HCT116 (cell line): ENCODE data around the gene ECE1. TPM values are rescaled to one million over a fixed set of nuclear protein-coding genes. Genes with fewer than 3 reads are reported as not detected.

Experiments used
- ATAC-seq: fragments of 200-7000 bp; cut with Tn5 transposase; 2 replicates; pipeline ENCODE4 v1.9.1; 2020; ENCODE audit warnings: mild to moderate bottlenecking, moderate library complexity
- BruUV-seq: library from RNA; stranded (reverse); fragments of 400-500 nt; replicated peaks from 2 replicates; lab custom pipeline; 2021; lab: Mats Ljungman, UMichigan
- CTCF ChIA-PET: fragments of 300-600 bp; sonication (Branson Sonifier 250); formaldehyde crosslinking; loops from one replicate; lab custom pipeline; 2021; ENCODE audit warnings: antibody characterized with exemption; lab: Charles Lee
- POLR2A ChIA-PET: fragments of 300-600, 350-600 bp; sonication (Branson Sonifier 250); formaldehyde crosslinking; loops from one replicate; lab custom pipeline; 2021; ENCODE audit warnings: antibody characterized with exemption; lab: Charles Lee
- RAD21 ChIA-PET, 2 experiments: fragments of 300-600 bp; sonication (Branson Sonifier 250); formaldehyde crosslinking; loops; one replicate each; lab custom pipeline; 2023; ENCODE audit warnings: low total read pairs in 2 of 2; ENCODE audit not compliant: uncharacterized antibody in 2 of 2, unreplicated experiment in 2 of 2, low non-redundant PET in 1 of 2; lab: Charles Lee
- DNase-seq: peaks from one replicate; pipeline ENCODE4 v3.0.0-alpha.2; 2010; ENCODE audit warnings: low read depth, low spot score
- H2AFZ ChIP-seq: fragments of 200-600 bp; shearing (Covaris generic), sonication (generic); 2 replicates; pipeline ENCODE4 v1.6.1; 2017; ENCODE audit warnings: low read depth, mixed run types, mixed read lengths, antibody characterized with exemption, low read length; ENCODE audit not compliant: poor library complexity, severe bottlenecking
- H3K27ac ChIP-seq: 2 replicates; pipeline ENCODE4 v1.5.1; 2012; ENCODE audit warnings: low read depth, low read length
- H3K27me3 ChIP-seq: fragments of 200-600 bp; sonication (generic); 2 replicates; pipeline ENCODE4 v1.6.1; 2016; ENCODE audit warnings: mixed run types, low read length, mixed read lengths; ENCODE audit not compliant: insufficient read depth
- H3K36me3 ChIP-seq, 2 experiments: fragments of 200-500 bp in 1 of 2; fragments of 200-600 bp in 1 of 2; sonication (Bioruptor generic) in 1 of 2; sonication (generic) in 1 of 2; 2 replicates each; pipeline versions ENCODE4 v1.5.1 to v1.6.1; 2014 to 2016; ENCODE audit warnings: low read length in 2 of 2, inconsistent platforms in 1 of 2, mixed read lengths in 1 of 2, mixed run types in 1 of 2; ENCODE audit not compliant: insufficient read depth in 2 of 2, control insufficient read depth in 1 of 2
- H3K4me1 ChIP-seq, 2 experiments: fragments of 200-600 bp in 1 of 2; sonication (generic) in 1 of 2; 2 replicates each; pipeline versions ENCODE4 v1.5.1 to v1.6.1; 2012 to 2017; ENCODE audit warnings: low read length in 2 of 2, inconsistent platforms in 1 of 2, mild to moderate bottlenecking in 1 of 2, mixed read lengths in 1 of 2, mixed run types in 1 of 2, moderate library complexity in 1 of 2; ENCODE audit not compliant: insufficient read depth in 2 of 2, control insufficient read depth in 1 of 2
- H3K4me2 ChIP-seq: fragments of 200-600 bp; sonication (generic); 2 replicates; pipeline ENCODE4 v1.6.1; 2017; ENCODE audit warnings: mixed run types, low read length, mixed read lengths
- H3K4me3 ChIP-seq, 2 experiments: fragments of 200-600 bp in 1 of 2; sonication (generic) in 1 of 2; replicated peaks in 1 of 2; 2 replicates each; pipeline ENCODE4 v1.5.1; 2011 to 2016; ENCODE audit warnings: low read length in 2 of 2, control low read depth in 1 of 2, low read depth in 1 of 2, mild to moderate bottlenecking in 1 of 2, mixed read lengths in 1 of 2, mixed run types in 1 of 2
- H3K79me2 ChIP-seq: fragments of 200-600 bp; sonication (generic); 2 replicates; pipeline ENCODE4 v1.6.1; 2017; ENCODE audit warnings: mild to moderate bottlenecking, mixed run types, low read length, moderate library complexity, mixed read lengths; ENCODE audit not compliant: insufficient read depth
- H3K9ac ChIP-seq: fragments of 200-600 bp; sonication (generic); 2 replicates; pipeline ENCODE4 v1.6.1; 2016; ENCODE audit warnings: low read length, mixed read lengths
- H3K9me2 ChIP-seq: fragments of 200-600 bp; sonication (generic), shearing (Covaris generic); 2 replicates; pipeline ENCODE4 v1.6.1; 2017; ENCODE audit warnings: mixed run types, mild to moderate bottlenecking, moderate library complexity; ENCODE audit not compliant: insufficient read depth
- H3K9me3 ChIP-seq, 2 experiments: fragments of 200-500 bp in 1 of 2; fragments of 200-600 bp in 1 of 2; sonication (Bioruptor generic) in 1 of 2; sonication (generic) in 1 of 2; 2 replicates each; pipeline ENCODE4 v1.6.1; 2014 to 2017; ENCODE audit warnings: low read length in 2 of 2, mixed read lengths in 2 of 2, inconsistent platforms in 1 of 2, low read depth in 1 of 2, mild to moderate bottlenecking in 1 of 2, mixed run types in 1 of 2, moderate library complexity in 1 of 2; ENCODE audit not compliant: control insufficient read depth in 1 of 2, insufficient read depth in 1 of 2
- H4K20me1 ChIP-seq: fragments of 200-600 bp; sonication (generic), shearing (Covaris generic); 2 replicates; pipeline ENCODE4 v1.6.1; 2017; ENCODE audit warnings: mixed run types, mild to moderate bottlenecking, moderate library complexity; ENCODE audit not compliant: insufficient read depth
- CBX3 ChIP-seq: IDR thresholded peaks from 2 replicates; pipeline ENCODE4 v1.6.1; 2012; ENCODE audit warnings: low read depth
- EGR1 ChIP-seq: IDR thresholded peaks from 2 replicates; pipeline ENCODE4 v1.6.1; 2012; ENCODE audit warnings: low read depth
- EZH2 ChIP-seq: fragments of 200-600 bp; sonication (generic); IDR thresholded peaks from 2 replicates; pipeline ENCODE4 v1.6.1; 2017; ENCODE audit warnings: antibody characterized with exemption, mixed run types
- EZH2phosphoT487 ChIP-seq: fragments of 200-600 bp; IDR thresholded peaks from 2 replicates; pipeline ENCODE4 v1.6.1; 2018; ENCODE audit warnings: antibody characterized with exemption, borderline replicate concordance
- FOSL1 ChIP-seq: IDR thresholded peaks from 2 replicates; pipeline ENCODE4 v1.6.1; 2012; ENCODE audit warnings: low read depth
- JUND ChIP-seq: IDR thresholded peaks from 2 replicates; pipeline ENCODE4 v1.6.1; 2012
- POLR2A ChIP-seq: IDR thresholded peaks from 2 replicates; pipeline ENCODE4 v1.7.0; 2011; ENCODE audit warnings: borderline replicate concordance; ENCODE audit not compliant: insufficient read depth, insufficient read length; ENCODE audit errors: extremely low read depth
- POLR2AphosphoS5 ChIP-seq: IDR thresholded peaks from 2 replicates; pipeline ENCODE4 v1.6.1; 2011; ENCODE audit warnings: mild to moderate bottlenecking, low read depth, low read length, moderate library complexity
- RAD21 ChIP-seq: IDR thresholded peaks from 2 replicates; pipeline ENCODE4 v1.6.1; 2012; ENCODE audit warnings: low read depth, mild to moderate bottlenecking
- SIN3A ChIP-seq: IDR thresholded peaks from 2 replicates; pipeline ENCODE4 v1.6.1; 2012; ENCODE audit warnings: low read depth
- SP1 ChIP-seq: IDR thresholded peaks from 2 replicates; pipeline ENCODE4 v1.6.1; 2012; ENCODE audit warnings: low read depth
- SRF ChIP-seq: IDR thresholded peaks from 2 replicates; pipeline ENCODE4 v1.6.1; 2012; ENCODE audit warnings: low read depth
- TCF7L2 ChIP-seq: IDR thresholded peaks from 2 replicates; pipeline ENCODE4 v1.7.0; 2011; ENCODE audit warnings: borderline replicate concordance, inconsistent platforms; ENCODE audit not compliant: insufficient read depth, insufficient read length; ENCODE audit errors: extremely low read depth
- ZFX ChIP-seq: fragments of 450-650 bp; IDR thresholded peaks from 2 replicates; pipeline ENCODE4 v1.6.1; 2017
- ZNF274 ChIP-seq: fragments of 200-500 bp; sonication (Bioruptor generic); IDR thresholded peaks from 2 replicates; pipeline ENCODE4 v1.6.1; 2014; ENCODE audit warnings: mild to moderate bottlenecking, low read depth, low read length, inconsistent platforms
- intact Hi-C: fragments of 100-400 bp; cut with micrococcal nuclease; formaldehyde crosslinking; loops from 2 replicates; pipeline ENCODE4 v1.10.0; 2022
- total RNA-seq: library from RNA; stranded (reverse); gene quantifications from one replicate; pipeline ENCODE4 v1.2.1, GENCODE V29; 2021; ENCODE audit not compliant: unreplicated experiment
- TF ChIP-seq, protein P1 (sequence below): IDR thresholded peaks from 2 replicates; pipeline ENCODE4 v1.6.1; 2012
- TF ChIP-seq, protein P2 (sequence below): IDR thresholded peaks from 2 replicates; pipeline ENCODE4 v1.6.1; 2012; ENCODE audit warnings: low read depth
- TF ChIP-seq, protein P3 (sequence below): IDR thresholded peaks from 2 replicates; pipeline ENCODE4 v1.6.1; 2012
- TF ChIP-seq, protein P4 (sequence below): IDR thresholded peaks from 2 replicates; pipeline ENCODE4 v1.6.1; 2011; ENCODE audit warnings: mild to moderate bottlenecking, low read length, moderate library complexity; ENCODE audit not compliant: insufficient replicate concordance; ENCODE audit errors: extremely low read depth

ECE1 gene
- total RNA-seq, 1 experiment from 2014 or later, result 66.8 TPM

DNA sequence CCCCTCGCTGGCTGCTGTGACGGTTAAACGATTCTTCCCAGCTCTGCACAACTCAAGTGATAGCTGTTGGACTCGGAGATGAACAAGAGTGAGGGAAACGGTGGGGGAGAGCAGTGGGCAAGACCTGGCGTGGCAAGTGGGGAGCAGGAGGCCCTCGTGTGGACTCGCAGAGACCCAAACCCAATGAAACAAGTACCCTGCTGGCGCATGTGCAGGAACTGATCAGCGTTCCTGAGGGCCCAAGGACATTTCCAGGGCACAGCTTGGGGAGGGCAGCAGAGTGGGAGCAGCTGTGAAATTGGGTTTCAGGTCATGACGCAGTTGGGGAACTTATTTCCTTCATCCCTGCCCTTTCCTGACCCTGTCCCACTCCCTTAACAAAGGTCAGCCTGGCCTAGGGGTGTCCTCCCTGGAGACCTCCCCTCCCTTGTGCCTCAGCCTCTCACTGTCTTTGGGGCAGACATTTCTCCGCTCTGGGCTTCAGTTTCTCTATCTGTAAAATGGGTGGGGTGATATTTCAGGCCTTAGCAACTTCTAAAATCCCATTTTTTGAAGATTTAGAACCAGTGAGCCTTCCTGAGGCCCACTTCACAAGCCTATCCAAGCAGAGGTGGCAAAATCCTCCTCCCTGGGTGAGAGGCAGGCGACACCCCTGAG is 27.9 kb upstream of the ECE1 start:
- Histone ChIP-seq H3K27ac (no peak overlapping the region), H3K9ac (no peak overlapping the region), H3K4me1 (peaks cover 25 to 45% of the 10 kb centered on the region in 2 experiments), H4K20me1 (no peaks in the 10 kb centered on the region), H3K79me2 (peaks cover 61% of the 10 kb centered on the region), H3K4me3 (no peak overlapping the region), H2AFZ (no peak overlapping the region), H3K27me3 (no peaks in the 10 kb centered on the region), H3K4me2 (no peak overlapping the region), H3K36me3 (no peaks in the 10 kb centered on the region), H3K9me3 (no peaks in the 10 kb centered on the region), H3K9me2 (no peaks in the 10 kb centered on the region)
- intact Hi-C loops, result no loop called here
- POLR2A ChIA-PET, result no interaction called here
- no peak for DNase-seq
- no TSS peak for BruUV-seq
- TF ChIP-seq, protein P1, sequence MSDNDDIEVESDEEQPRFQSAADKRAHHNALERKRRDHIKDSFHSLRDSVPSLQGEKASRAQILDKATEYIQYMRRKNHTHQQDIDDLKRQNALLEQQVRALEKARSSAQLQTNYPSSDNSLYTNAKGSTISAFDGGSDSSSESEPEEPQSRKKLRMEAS, result no peak
- TF ChIP-seq TCF7L2 (no peak), POLR2A (no peak), EGR1 (no peak), CBX3 (no peak), SIN3A (no peak), SP1 (no peak), ZNF274 (no peak), JUND (no peak), EZH2phosphoT487 (no peak), POLR2AphosphoS5 (no peak), EZH2 (no peak), SRF (no peak), ZFX (no peak), FOSL1 (no peak), RAD21 (no peak)
- TF ChIP-seq, protein P2, sequence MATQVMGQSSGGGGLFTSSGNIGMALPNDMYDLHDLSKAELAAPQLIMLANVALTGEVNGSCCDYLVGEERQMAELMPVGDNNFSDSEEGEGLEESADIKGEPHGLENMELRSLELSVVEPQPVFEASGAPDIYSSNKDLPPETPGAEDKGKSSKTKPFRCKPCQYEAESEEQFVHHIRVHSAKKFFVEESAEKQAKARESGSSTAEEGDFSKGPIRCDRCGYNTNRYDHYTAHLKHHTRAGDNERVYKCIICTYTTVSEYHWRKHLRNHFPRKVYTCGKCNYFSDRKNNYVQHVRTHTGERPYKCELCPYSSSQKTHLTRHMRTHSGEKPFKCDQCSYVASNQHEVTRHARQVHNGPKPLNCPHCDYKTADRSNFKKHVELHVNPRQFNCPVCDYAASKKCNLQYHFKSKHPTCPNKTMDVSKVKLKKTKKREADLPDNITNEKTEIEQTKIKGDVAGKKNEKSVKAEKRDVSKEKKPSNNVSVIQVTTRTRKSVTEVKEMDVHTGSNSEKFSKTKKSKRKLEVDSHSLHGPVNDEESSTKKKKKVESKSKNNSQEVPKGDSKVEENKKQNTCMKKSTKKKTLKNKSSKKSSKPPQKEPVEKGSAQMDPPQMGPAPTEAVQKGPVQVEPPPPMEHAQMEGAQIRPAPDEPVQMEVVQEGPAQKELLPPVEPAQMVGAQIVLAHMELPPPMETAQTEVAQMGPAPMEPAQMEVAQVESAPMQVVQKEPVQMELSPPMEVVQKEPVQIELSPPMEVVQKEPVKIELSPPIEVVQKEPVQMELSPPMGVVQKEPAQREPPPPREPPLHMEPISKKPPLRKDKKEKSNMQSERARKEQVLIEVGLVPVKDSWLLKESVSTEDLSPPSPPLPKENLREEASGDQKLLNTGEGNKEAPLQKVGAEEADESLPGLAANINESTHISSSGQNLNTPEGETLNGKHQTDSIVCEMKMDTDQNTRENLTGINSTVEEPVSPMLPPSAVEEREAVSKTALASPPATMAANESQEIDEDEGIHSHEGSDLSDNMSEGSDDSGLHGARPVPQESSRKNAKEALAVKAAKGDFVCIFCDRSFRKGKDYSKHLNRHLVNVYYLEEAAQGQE, result no peak
- TF ChIP-seq, protein P3, sequence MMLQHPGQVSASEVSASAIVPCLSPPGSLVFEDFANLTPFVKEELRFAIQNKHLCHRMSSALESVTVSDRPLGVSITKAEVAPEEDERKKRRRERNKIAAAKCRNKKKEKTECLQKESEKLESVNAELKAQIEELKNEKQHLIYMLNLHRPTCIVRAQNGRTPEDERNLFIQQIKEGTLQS, result no peak
- TF ChIP-seq, protein P4, sequence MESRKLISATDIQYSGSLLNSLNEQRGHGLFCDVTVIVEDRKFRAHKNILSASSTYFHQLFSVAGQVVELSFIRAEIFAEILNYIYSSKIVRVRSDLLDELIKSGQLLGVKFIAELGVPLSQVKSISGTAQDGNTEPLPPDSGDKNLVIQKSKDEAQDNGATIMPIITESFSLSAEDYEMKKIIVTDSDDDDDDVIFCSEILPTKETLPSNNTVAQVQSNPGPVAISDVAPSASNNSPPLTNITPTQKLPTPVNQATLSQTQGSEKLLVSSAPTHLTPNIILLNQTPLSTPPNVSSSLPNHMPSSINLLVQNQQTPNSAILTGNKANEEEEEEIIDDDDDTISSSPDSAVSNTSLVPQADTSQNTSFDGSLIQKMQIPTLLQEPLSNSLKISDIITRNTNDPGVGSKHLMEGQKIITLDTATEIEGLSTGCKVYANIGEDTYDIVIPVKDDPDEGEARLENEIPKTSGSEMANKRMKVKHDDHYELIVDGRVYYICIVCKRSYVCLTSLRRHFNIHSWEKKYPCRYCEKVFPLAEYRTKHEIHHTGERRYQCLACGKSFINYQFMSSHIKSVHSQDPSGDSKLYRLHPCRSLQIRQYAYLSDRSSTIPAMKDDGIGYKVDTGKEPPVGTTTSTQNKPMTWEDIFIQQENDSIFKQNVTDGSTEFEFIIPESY, result no peak
- CTCF ChIA-PET, result interaction anchor here (0.8 kb wide), 1 partner anchor 48 kb away, joined by 3 read pairs; no protein-coding TSS in a partner anchor
- RAD21 ChIA-PET, result no interaction called here
- no peak for ATAC-seq
